GM18505 (cell line): ENCODE results near the gene GYPB.
"Not testable (repeated sequence)": the region's sequence is repeated elsewhere in the genome, so short reads cannot be mapped to it uniquely, and the experiment has no call there.

ENCODE experiments used
- ATAC-seq: cut with Tn5 transposase; IDR thresholded peaks from one replicate; pipeline ENCODE4 v1.9.1; 2021; ENCODE audit not compliant: unreplicated experiment
- POLR2A ChIP-seq: IDR thresholded peaks from 4 replicates; pipeline ENCODE4 v1.6.1; 2011; ENCODE audit warnings: borderline replicate concordance; ENCODE audit not compliant: insufficient read depth, insufficient read length; ENCODE audit errors: extremely low read depth

Gene GYPB

DNA sequence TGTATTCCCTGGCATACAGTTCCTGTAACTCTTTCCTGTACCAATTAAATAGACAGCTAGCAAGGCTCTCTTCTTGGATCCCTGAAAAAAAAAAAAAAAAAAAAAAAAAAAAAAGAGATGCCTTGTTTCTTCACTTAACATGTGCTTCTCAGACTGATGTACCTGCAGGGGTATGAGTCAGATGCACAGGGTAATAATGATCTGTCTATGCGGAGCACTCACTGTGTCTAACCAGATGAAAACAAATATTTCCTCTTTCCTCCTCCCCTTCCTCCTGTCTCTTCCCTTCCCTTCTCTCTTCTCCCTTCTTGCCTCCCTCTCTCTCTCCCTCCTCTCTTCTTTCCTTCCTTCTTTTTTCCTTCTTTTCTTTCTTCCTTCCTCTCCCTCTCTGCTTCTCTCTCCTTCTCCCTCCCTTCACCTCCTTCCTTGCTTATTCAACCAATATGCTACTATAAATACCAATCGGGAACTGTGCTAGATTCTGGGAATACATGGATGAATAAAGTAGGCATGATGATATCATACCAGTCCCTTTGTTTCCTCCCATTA, 3.0 kb downstream of the GYPB start:
- ATAC-seq: not testable (repeated sequence)

- no peak for ATAC-seq
Measured at GRCh38 chr4:144014808-144015207, 4.4 kb downstream of the GYPB start.

DNA sequence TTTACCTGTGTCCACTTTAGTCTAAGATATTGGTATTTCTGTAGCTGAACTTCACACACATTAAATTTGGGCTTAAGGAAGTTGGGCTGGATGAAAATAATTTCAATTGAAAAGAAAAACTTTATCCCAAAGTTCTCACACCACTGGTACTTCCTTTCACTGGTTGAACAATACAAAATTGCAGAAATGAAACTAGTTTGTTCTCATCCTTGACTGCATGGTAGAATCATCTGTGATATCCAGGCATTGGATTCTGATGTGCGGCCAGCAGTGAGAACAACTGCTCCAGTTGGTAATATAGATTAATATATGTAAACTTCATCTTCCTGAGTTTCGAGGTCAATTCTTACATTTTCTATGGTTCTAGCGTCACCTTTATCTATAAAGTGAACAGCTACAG, 10.6 kb downstream of the GYPB start:
- not testable (repeated sequence) for ATAC-seq

More at GRCh38 chr4:144014808-144015207, 4.4 kb downstream of the GYPB start:
- TF ChIP-seq POLR2A: no peak

- not testable (repeated sequence) for ATAC-seq
Measured at GRCh38 chr4:144007960-144008359, 11.2 kb downstream of the GYPB start.

DNA sequence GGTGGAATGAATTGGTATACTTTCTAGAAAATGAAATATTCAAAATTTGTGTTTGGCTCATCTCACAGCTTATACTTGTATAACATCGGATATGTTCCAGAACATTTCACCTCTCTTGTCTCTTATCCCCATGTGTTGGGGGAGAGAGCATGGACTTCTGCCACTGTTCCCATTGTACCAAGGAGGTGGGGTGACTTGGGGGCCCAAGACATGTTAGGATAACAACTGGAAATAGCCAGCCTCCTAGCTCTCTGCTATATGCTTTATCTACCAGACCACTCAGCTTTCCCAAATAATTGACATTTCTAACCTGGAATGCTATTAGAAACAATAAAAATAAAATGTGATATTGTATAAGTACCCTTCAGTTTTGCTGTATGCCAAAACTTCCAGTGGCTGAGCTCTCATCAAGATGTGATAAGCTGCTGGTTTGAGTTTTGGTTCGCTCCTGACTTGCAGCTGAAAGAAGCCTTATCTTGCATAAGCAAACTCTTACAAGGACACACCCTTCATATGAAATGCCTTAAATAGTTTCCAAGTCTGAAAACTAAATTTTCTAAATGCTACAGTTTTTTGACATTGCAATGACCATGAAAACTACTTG, 12.9 kb downstream of the GYPB start:
- not testable (repeated sequence) for ATAC-seq

DNA sequence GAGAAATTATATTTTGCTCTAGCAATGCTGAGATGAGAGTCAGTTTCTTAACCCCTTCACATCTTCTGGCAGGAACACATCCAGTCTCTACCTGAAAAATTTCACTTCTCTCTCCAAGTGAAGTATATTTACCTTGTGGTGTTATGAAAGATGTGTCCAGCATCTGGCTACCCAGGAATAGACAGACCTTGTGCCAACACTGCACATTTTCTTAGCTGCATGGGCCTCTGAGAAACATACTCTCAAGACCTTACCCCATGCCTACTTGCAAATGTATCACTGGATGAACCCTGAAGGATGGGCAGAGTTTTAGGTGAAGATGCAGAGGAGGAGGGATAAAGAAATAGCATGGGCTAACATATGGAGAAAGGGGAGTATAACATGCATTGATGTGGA, 13.6 kb downstream of the GYPB start:
- not testable (repeated sequence) for ATAC-seq

- not testable (repeated sequence) for ATAC-seq
Measured at GRCh38 chr4:144004868-144005557, 14.2 kb downstream of the GYPB start.

- ATAC-seq: not testable (repeated sequence)
Measured at GRCh38 chr4:144003890-144004265, 15.3 kb downstream of the GYPB start.

DNA sequence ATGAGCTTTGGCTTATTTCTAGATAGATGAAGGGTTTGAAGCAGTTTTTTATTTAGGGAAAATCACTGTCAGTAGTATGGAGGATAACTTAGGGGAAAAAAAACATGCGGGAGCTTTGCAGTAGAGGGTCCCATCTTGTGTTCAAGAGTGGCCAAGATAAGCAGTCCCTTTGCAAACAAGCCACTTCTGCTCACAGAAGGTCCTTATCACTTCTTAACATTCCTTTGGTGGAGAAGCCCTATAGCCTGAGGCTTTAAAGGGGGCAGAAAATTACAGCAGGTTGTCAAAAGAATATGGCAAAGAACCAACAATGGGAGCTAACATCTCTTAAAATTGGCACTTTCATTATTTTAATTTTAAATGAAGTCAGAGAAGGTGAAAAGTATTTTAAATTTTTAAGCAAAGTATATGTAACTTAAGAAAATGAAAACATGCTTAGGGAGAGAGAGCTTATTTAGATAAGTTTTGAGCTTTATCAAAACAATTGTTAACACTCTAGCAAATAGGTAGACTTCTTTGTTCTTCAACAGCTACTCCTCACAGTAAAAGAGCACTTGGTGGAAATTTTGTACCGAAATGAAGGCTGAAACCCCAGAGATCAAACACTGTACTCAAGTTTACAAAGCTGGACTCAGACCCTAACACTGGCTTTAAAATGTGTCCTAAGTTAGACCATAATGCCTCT, 15.8 kb downstream of the GYPB start:
- ATAC-seq: not testable (repeated sequence)

DNA sequence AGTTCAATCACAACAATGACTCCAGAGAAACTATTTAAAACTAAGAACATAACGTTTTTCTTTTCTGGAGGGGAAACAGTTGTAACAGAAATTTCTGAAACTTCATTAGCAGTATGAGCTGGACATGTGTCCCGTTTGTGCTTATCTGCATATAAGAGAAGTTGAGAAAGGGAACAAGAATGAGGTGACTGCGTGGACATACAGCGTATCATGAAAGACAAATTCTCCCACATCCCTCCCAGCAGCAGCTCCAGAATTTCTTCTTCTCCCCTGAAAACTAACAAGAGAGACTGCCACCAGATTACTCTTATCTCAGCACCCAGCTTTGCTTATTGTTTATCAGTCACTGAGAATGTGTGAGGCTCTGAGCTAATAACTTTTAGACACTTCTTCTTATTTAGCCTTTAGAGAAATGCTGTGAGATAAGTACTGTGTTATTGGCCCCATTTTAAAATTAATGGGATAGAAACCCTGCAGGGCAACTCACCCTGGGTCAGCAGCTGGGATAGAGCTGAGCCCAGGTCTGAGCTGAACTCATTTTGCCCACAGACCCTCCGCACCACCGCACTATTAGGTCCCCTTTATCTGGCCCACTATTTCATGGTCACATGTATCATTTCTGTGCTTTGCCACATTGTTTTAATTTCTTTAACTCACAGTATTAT, 18.7 kb downstream of the GYPB start:
- ATAC-seq: not testable (repeated sequence)

GRCh38 chr4:143996193-143996592, 23.0 kb downstream of the GYPB start:
- not testable (repeated sequence) for ATAC-seq

DNA sequence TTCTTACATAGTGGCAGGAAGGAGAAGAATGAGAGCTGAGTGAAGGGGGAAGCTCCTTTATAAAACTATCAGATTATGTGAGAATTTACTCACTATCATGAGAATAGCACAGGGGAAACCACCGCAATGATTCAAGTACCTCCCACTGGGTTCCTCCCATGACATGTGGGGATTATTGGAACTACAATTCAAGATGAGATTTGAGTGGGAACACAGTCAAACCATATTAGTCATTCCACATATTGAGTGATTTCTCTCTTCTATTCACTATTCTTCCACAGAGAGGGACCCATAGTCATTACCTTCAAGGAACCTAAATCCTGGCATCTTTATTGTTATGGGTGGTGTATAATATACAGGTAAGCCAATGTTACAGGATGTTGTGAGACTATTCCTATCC, 27.4 kb downstream of the GYPB start:
- ATAC-seq: not testable (repeated sequence)

DNA sequence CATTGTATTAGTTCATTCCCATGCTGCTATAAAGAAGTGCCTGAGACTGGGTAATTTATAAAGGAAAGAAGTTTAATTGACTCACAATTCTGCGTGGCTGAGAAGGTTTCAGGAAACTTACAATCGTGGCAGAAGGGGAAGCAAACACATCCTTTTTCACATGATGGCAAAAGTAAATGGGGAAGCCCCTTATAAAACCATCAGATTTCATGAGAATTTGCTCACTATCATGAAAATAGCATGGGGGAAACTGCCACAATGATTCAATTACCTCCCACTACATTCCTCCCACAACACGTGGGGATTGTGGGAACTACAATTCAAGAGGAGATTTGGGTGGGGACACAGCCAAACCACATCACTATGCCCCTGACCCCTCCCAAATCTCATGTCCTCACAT, 28.5 kb downstream of the GYPB start:
- not testable (repeated sequence) for ATAC-seq

DNA sequence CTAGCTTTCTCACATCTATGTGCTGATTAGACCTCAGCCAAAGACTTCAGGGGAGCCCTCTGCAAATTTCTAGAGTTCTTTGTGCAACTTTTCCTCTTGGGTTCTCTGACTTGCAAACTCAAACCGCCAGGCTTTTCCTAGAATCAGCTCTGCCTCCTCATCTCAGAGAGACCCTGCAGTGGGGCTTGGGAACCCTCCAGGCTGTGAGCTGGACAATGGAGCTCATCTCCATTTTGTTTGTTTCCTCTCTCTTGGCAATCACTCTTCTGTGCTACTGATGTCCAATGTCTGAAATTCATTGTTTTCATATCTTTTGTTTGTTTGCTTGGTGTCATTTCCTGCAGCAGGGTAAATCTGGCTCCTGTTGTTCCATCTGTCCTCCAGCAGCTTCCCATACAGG, 33.0 kb downstream of the GYPB start:
- no peak for TF ChIP-seq POLR2A
- no peak for ATAC-seq

DNA sequence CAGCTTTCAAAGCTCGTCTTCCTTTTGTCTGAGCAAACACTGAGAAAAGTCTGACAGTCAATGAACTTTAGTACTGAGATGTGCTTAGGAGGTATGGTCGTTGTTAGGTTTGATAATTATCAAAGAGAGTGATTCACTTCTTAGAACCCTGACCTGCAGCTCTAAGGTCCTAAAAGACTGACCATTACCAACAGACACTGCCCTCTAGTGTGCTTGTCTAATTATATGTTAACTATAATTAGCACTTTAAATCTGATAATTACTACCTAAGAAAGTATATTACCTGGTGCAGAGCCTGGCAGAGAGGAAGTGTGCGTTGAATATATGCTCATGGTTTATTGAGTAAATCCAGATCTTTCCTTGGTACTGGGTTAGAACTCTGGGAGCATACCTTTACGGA, 38.4 kb downstream of the GYPB start:
- not testable (repeated sequence) for ATAC-seq

- ATAC-seq: not testable (repeated sequence)
Measured at GRCh38 chr4:143975527-143975926, 43.7 kb downstream of the GYPB start.

- ATAC-seq: not testable (repeated sequence)
Measured at GRCh38 chr4:143974021-143974420, 45.2 kb downstream of the GYPB start.
